HCT116 (cell line): ENCODE results near the gene TSPEAR. TPM values are rescaled to one million over a fixed set of nuclear protein-coding genes. Genes with fewer than 3 reads are reported as not detected.

Experiments
- ATAC-seq: fragments of 200-7000 bp; cut with Tn5 transposase; 2 replicates; pipeline ENCODE4 v1.9.1; 2020; ENCODE audit warnings: mild to moderate bottlenecking, moderate library complexity
- BruUV-seq: library from RNA; stranded (reverse); fragments of 400-500 nt; replicated peaks from 2 replicates; lab custom pipeline; 2021; lab: Mats Ljungman, UMichigan
- CTCF ChIA-PET: fragments of 300-600 bp; sonication (Branson Sonifier 250); formaldehyde crosslinking; loops from one replicate; lab custom pipeline; 2021; ENCODE audit warnings: antibody characterized with exemption; lab: Charles Lee
- POLR2A ChIA-PET: fragments of 300-600, 350-600 bp; sonication (Branson Sonifier 250); formaldehyde crosslinking; loops from one replicate; lab custom pipeline; 2021; ENCODE audit warnings: antibody characterized with exemption; lab: Charles Lee
- RAD21 ChIA-PET, 2 experiments: fragments of 300-600 bp; sonication (Branson Sonifier 250); formaldehyde crosslinking; loops; one replicate each; lab custom pipeline; 2023; ENCODE audit warnings: low total read pairs in 2 of 2; ENCODE audit not compliant: uncharacterized antibody in 2 of 2, unreplicated experiment in 2 of 2, low non-redundant PET in 1 of 2; lab: Charles Lee
- DNase-seq: peaks from one replicate; pipeline ENCODE4 v3.0.0-alpha.2; 2010; ENCODE audit warnings: low read depth, low spot score
- H2AFZ ChIP-seq: fragments of 200-600 bp; shearing (Covaris generic), sonication (generic); 2 replicates; pipeline ENCODE4 v1.6.1; 2017; ENCODE audit warnings: low read depth, mixed run types, mixed read lengths, antibody characterized with exemption, low read length; ENCODE audit not compliant: poor library complexity, severe bottlenecking
- H3K27ac ChIP-seq: 2 replicates; pipeline ENCODE4 v1.5.1; 2012; ENCODE audit warnings: low read depth, low read length
- H3K27me3 ChIP-seq: fragments of 200-600 bp; sonication (generic); 2 replicates; pipeline ENCODE4 v1.6.1; 2016; ENCODE audit warnings: mixed run types, low read length, mixed read lengths; ENCODE audit not compliant: insufficient read depth
- H3K36me3 ChIP-seq, 2 experiments: fragments of 200-500 bp in 1 of 2; fragments of 200-600 bp in 1 of 2; sonication (Bioruptor generic) in 1 of 2; sonication (generic) in 1 of 2; 2 replicates each; pipeline versions ENCODE4 v1.5.1 to v1.6.1; 2014 to 2016; ENCODE audit warnings: low read length in 2 of 2, inconsistent platforms in 1 of 2, mixed read lengths in 1 of 2, mixed run types in 1 of 2; ENCODE audit not compliant: insufficient read depth in 2 of 2, control insufficient read depth in 1 of 2
- H3K4me1 ChIP-seq, 2 experiments: fragments of 200-600 bp in 1 of 2; sonication (generic) in 1 of 2; 2 replicates each; pipeline versions ENCODE4 v1.5.1 to v1.6.1; 2012 to 2017; ENCODE audit warnings: low read length in 2 of 2, inconsistent platforms in 1 of 2, mild to moderate bottlenecking in 1 of 2, mixed read lengths in 1 of 2, mixed run types in 1 of 2, moderate library complexity in 1 of 2; ENCODE audit not compliant: insufficient read depth in 2 of 2, control insufficient read depth in 1 of 2
- H3K4me2 ChIP-seq: fragments of 200-600 bp; sonication (generic); 2 replicates; pipeline ENCODE4 v1.6.1; 2017; ENCODE audit warnings: mixed run types, low read length, mixed read lengths
- H3K4me3 ChIP-seq, 2 experiments: fragments of 200-600 bp in 1 of 2; sonication (generic) in 1 of 2; replicated peaks in 1 of 2; 2 replicates each; pipeline ENCODE4 v1.5.1; 2011 to 2016; ENCODE audit warnings: low read length in 2 of 2, control low read depth in 1 of 2, low read depth in 1 of 2, mild to moderate bottlenecking in 1 of 2, mixed read lengths in 1 of 2, mixed run types in 1 of 2
- H3K79me2 ChIP-seq: fragments of 200-600 bp; sonication (generic); 2 replicates; pipeline ENCODE4 v1.6.1; 2017; ENCODE audit warnings: mild to moderate bottlenecking, mixed run types, low read length, moderate library complexity, mixed read lengths; ENCODE audit not compliant: insufficient read depth
- H3K9ac ChIP-seq: fragments of 200-600 bp; sonication (generic); 2 replicates; pipeline ENCODE4 v1.6.1; 2016; ENCODE audit warnings: low read length, mixed read lengths
- H3K9me2 ChIP-seq: fragments of 200-600 bp; sonication (generic), shearing (Covaris generic); 2 replicates; pipeline ENCODE4 v1.6.1; 2017; ENCODE audit warnings: mixed run types, mild to moderate bottlenecking, moderate library complexity; ENCODE audit not compliant: insufficient read depth
- H3K9me3 ChIP-seq, 2 experiments: fragments of 200-500 bp in 1 of 2; fragments of 200-600 bp in 1 of 2; sonication (Bioruptor generic) in 1 of 2; sonication (generic) in 1 of 2; 2 replicates each; pipeline ENCODE4 v1.6.1; 2014 to 2017; ENCODE audit warnings: low read length in 2 of 2, mixed read lengths in 2 of 2, inconsistent platforms in 1 of 2, low read depth in 1 of 2, mild to moderate bottlenecking in 1 of 2, mixed run types in 1 of 2, moderate library complexity in 1 of 2; ENCODE audit not compliant: control insufficient read depth in 1 of 2, insufficient read depth in 1 of 2
- H4K20me1 ChIP-seq: fragments of 200-600 bp; sonication (generic), shearing (Covaris generic); 2 replicates; pipeline ENCODE4 v1.6.1; 2017; ENCODE audit warnings: mixed run types, mild to moderate bottlenecking, moderate library complexity; ENCODE audit not compliant: insufficient read depth
- CBX3 ChIP-seq: IDR thresholded peaks from 2 replicates; pipeline ENCODE4 v1.6.1; 2012; ENCODE audit warnings: low read depth
- CEBPB ChIP-seq: IDR thresholded peaks from 2 replicates; pipeline ENCODE4 v1.6.1; 2012; ENCODE audit warnings: low read depth
- EZH2 ChIP-seq: fragments of 200-600 bp; sonication (generic); IDR thresholded peaks from 2 replicates; pipeline ENCODE4 v1.6.1; 2017; ENCODE audit warnings: antibody characterized with exemption, mixed run types
- RAD21 ChIP-seq: IDR thresholded peaks from 2 replicates; pipeline ENCODE4 v1.6.1; 2012; ENCODE audit warnings: low read depth, mild to moderate bottlenecking
- SP1 ChIP-seq: IDR thresholded peaks from 2 replicates; pipeline ENCODE4 v1.6.1; 2012; ENCODE audit warnings: low read depth
- TCF7L2 ChIP-seq: IDR thresholded peaks from 2 replicates; pipeline ENCODE4 v1.7.0; 2011; ENCODE audit warnings: borderline replicate concordance, inconsistent platforms; ENCODE audit not compliant: insufficient read depth, insufficient read length; ENCODE audit errors: extremely low read depth
- intact Hi-C: fragments of 100-400 bp; cut with micrococcal nuclease; formaldehyde crosslinking; loops from 2 replicates; pipeline ENCODE4 v1.10.0; 2022
- total RNA-seq: library from RNA; stranded (reverse); gene quantifications from one replicate; pipeline ENCODE4 v1.2.1, GENCODE V29; 2021; ENCODE audit not compliant: unreplicated experiment
- TF ChIP-seq, protein P1 (sequence below): IDR thresholded peaks from 2 replicates; pipeline ENCODE4 v1.6.1; 2012
- TF ChIP-seq, protein P2 (sequence below): IDR thresholded peaks from 2 replicates; pipeline ENCODE4 v1.6.1; 2012; ENCODE audit warnings: low read depth
- TF ChIP-seq, protein P3 (sequence below): IDR thresholded peaks from 2 replicates; pipeline ENCODE4 v1.6.1; 2012
- TF ChIP-seq, protein P4 (sequence below), 3 experiments: fragments of 200-600 bp in 1 of 3; sonication (generic) in 1 of 3; IDR thresholded peaks in 2 of 3; conservative IDR thresholded peaks in 1 of 3; 2 replicates each; pipeline ENCODE4 v1.5.1; 2012 to 2017; ENCODE audit warnings: low read depth in 2 of 3, low read length in 2 of 3, antibody characterized with exemption in 1 of 3, borderline replicate concordance in 1 of 3, control low read depth in 1 of 3, mild to moderate bottlenecking in 1 of 3, mixed read lengths in 1 of 3, mixed run types in 1 of 3, moderate library complexity in 1 of 3; ENCODE audit not compliant: insufficient read depth in 1 of 3

Gene TSPEAR
- total RNA-seq, 1 experiment from 2014 or later = not detected

DNA sequence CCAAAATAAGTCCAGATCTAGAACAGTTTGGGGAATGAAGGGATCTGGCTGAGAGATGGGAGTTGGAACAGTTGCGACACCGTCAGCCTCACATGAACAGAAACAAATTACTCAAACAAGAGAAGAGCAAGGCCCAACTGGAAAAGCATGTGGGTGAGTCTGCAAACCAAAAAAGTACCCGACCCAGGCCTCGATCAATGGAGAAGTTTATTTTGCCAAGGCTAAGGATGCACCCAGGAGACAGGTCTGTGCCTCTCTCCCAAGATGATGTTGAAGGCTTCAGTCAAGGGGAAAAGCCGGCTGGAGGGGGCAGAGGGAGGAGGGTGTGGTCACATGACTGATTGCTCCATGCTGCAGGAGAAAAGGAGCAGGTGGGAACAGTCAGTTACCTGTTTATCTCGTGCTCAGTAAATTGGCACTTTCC is 213.7 kb downstream of the TSPEAR start:
- Histone ChIP-seq H2AFZ (no peak overlapping the region), H3K27ac (no peak overlapping the region), H3K36me3 (no peaks in the 10 kb centered on the region), H3K79me2 (no peaks in the 10 kb centered on the region), H3K9ac (no peak overlapping the region), H3K4me3 (no peak overlapping the region), H3K9me2 (no peaks in the 10 kb centered on the region), H3K27me3 (peaks cover 19% of the 10 kb centered on the region; the same call in 1 of the 2 replicates), H3K9me3 (peaks cover 7% of the 10 kb centered on the region in 2 experiments; a peak in 2 of 4 replicates), H3K4me2 (no peak overlapping the region), H3K4me1 (no peaks in the 10 kb centered on the region), H4K20me1 (no peaks in the 10 kb centered on the region)
- DNase-seq (no peak), ATAC-seq (no peak)
- ChIA-PET POLR2A (no interaction called here), RAD21 (no interaction called here), CTCF (no interaction called here)
- no TSS peak for BruUV-seq
- intact Hi-C loops = no loop called here
- TF ChIP-seq TCF7L2 (no peak), RAD21 (no peak), EZH2 (no peak), CEBPB (no peak), SP1 (no peak), CBX3 (no peak)
- TF ChIP-seq, protein P1, sequence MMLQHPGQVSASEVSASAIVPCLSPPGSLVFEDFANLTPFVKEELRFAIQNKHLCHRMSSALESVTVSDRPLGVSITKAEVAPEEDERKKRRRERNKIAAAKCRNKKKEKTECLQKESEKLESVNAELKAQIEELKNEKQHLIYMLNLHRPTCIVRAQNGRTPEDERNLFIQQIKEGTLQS = no peak
- TF ChIP-seq, protein P2, sequence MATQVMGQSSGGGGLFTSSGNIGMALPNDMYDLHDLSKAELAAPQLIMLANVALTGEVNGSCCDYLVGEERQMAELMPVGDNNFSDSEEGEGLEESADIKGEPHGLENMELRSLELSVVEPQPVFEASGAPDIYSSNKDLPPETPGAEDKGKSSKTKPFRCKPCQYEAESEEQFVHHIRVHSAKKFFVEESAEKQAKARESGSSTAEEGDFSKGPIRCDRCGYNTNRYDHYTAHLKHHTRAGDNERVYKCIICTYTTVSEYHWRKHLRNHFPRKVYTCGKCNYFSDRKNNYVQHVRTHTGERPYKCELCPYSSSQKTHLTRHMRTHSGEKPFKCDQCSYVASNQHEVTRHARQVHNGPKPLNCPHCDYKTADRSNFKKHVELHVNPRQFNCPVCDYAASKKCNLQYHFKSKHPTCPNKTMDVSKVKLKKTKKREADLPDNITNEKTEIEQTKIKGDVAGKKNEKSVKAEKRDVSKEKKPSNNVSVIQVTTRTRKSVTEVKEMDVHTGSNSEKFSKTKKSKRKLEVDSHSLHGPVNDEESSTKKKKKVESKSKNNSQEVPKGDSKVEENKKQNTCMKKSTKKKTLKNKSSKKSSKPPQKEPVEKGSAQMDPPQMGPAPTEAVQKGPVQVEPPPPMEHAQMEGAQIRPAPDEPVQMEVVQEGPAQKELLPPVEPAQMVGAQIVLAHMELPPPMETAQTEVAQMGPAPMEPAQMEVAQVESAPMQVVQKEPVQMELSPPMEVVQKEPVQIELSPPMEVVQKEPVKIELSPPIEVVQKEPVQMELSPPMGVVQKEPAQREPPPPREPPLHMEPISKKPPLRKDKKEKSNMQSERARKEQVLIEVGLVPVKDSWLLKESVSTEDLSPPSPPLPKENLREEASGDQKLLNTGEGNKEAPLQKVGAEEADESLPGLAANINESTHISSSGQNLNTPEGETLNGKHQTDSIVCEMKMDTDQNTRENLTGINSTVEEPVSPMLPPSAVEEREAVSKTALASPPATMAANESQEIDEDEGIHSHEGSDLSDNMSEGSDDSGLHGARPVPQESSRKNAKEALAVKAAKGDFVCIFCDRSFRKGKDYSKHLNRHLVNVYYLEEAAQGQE = no peak
- TF ChIP-seq, protein P3, sequence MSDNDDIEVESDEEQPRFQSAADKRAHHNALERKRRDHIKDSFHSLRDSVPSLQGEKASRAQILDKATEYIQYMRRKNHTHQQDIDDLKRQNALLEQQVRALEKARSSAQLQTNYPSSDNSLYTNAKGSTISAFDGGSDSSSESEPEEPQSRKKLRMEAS = no peak
- TF ChIP-seq, protein P4, sequence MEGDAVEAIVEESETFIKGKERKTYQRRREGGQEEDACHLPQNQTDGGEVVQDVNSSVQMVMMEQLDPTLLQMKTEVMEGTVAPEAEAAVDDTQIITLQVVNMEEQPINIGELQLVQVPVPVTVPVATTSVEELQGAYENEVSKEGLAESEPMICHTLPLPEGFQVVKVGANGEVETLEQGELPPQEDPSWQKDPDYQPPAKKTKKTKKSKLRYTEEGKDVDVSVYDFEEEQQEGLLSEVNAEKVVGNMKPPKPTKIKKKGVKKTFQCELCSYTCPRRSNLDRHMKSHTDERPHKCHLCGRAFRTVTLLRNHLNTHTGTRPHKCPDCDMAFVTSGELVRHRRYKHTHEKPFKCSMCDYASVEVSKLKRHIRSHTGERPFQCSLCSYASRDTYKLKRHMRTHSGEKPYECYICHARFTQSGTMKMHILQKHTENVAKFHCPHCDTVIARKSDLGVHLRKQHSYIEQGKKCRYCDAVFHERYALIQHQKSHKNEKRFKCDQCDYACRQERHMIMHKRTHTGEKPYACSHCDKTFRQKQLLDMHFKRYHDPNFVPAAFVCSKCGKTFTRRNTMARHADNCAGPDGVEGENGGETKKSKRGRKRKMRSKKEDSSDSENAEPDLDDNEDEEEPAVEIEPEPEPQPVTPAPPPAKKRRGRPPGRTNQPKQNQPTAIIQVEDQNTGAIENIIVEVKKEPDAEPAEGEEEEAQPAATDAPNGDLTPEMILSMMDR (IDR thresholded peaks at IDR 0.05 in 2 of 3, conservative IDR thresholded peaks at IDR 0.05 in 1 of 3; ENCODE audit: borderline replicate concordance in 1 of 3, insufficient read depth in 1 of 3, low read depth in 2 of 3, low read length in 2 of 3) = no peak
